HFFc6 (cell line): ENCODE results near the gene ARHGEF38. TPM values are rescaled to one million over a fixed set of nuclear protein-coding genes. Genes with fewer than 3 reads are reported as not detected.

Experiments
- DNase-seq: peaks from one replicate; pipeline ENCODE4 v3.0.0-alpha.2; 2018
- H3K27ac Mint-ChIP-seq: 2 replicates; pipeline ENCODE4 v1.8.0; 2020; ENCODE audit warnings: mild to moderate bottlenecking, mixed read lengths
- H3K27me3 Mint-ChIP-seq: 2 replicates; pipeline ENCODE4 v1.8.0; 2021; ENCODE audit warnings: mild to moderate bottlenecking, moderate library complexity, mixed read lengths; ENCODE audit not compliant: insufficient read depth
- H3K36me3 Mint-ChIP-seq: 2 replicates; pipeline ENCODE4 v1.8.0; 2021; ENCODE audit warnings: low read depth, mixed read lengths
- H3K4me1 Mint-ChIP-seq: 2 replicates; pipeline ENCODE4 v1.8.0; 2020; ENCODE audit warnings: low read depth, mixed read lengths
- H3K4me3 Mint-ChIP-seq: 2 replicates; pipeline ENCODE4 v1.8.0; 2020; ENCODE audit warnings: mild to moderate bottlenecking, moderate library complexity, mixed read lengths
- H3K9me3 Mint-ChIP-seq: 2 replicates; pipeline ENCODE4 v1.8.0; 2020; ENCODE audit warnings: mild to moderate bottlenecking, mixed read lengths
- total RNA-seq, 6 experiments: library from RNA; stranded (reverse); fragmentation: NEBNext Ultra II Directional; extraction: Animal tissue kit (Norgen Biotek cat#: 25700); gene quantifications; 2 replicates in 1 of 6; 3 replicates in 5 of 6; pipeline ENCODE4 v1.2.3, GENCODE V29; 2021
- TF ChIP-seq, protein P1 (sequence below): fragments of 200-600 bp; sonication (generic); IDR thresholded peaks from 2 replicates; pipeline ENCODE4 v1.5.0; 2021; ENCODE audit warnings: antibody characterized with exemption, mild to moderate bottlenecking

ARHGEF38 gene
- total RNA-seq, 6 experiments from 2014 or later: not detected

GRCh38 chr4:105598787-105599186 lies 46.4 kb downstream of the ARHGEF38 start:
- TF ChIP-seq, protein P1, sequence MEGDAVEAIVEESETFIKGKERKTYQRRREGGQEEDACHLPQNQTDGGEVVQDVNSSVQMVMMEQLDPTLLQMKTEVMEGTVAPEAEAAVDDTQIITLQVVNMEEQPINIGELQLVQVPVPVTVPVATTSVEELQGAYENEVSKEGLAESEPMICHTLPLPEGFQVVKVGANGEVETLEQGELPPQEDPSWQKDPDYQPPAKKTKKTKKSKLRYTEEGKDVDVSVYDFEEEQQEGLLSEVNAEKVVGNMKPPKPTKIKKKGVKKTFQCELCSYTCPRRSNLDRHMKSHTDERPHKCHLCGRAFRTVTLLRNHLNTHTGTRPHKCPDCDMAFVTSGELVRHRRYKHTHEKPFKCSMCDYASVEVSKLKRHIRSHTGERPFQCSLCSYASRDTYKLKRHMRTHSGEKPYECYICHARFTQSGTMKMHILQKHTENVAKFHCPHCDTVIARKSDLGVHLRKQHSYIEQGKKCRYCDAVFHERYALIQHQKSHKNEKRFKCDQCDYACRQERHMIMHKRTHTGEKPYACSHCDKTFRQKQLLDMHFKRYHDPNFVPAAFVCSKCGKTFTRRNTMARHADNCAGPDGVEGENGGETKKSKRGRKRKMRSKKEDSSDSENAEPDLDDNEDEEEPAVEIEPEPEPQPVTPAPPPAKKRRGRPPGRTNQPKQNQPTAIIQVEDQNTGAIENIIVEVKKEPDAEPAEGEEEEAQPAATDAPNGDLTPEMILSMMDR: no peak
- Mint-ChIP-seq H3K27ac (no peak overlapping the region), H3K4me3 (no peak overlapping the region), H3K36me3 (no peaks in the 10 kb centered on the region), H3K9me3 (no peaks in the 10 kb centered on the region), H3K27me3 (peaks cover 5% of the 10 kb centered on the region), H3K4me1 (no peaks in the 10 kb centered on the region)
- DNase-seq: no peak

GRCh38 chr4:105599482-105599881 lies 47.1 kb downstream of the ARHGEF38 start:
- no peak for DNase-seq
- Mint-ChIP-seq H3K4me1 (no peaks in the 10 kb centered on the region), H3K4me3 (no peak overlapping the region), H3K27me3 (peaks cover 5% of the 10 kb centered on the region), H3K27ac (no peak overlapping the region), H3K9me3 (no peaks in the 10 kb centered on the region), H3K36me3 (no peaks in the 10 kb centered on the region)
- TF ChIP-seq, protein P1: no peak

GRCh38 chr4:105599932-105600655 lies 47.7 kb downstream of the ARHGEF38 start:
- peaks cover 5% of the 10 kb centered on the region for H3K27me3 Mint-ChIP-seq
- DNase-seq: no peak
- H3K27ac Mint-ChIP-seq: no peak overlapping the region
- H3K4me3 Mint-ChIP-seq: no peak overlapping the region
- TF ChIP-seq, protein P1: no peak
- no peaks in the 10 kb centered on the region for H3K9me3 Mint-ChIP-seq
- H3K36me3 Mint-ChIP-seq: no peaks in the 10 kb centered on the region
- no peaks in the 10 kb centered on the region for H3K4me1 Mint-ChIP-seq

DNA sequence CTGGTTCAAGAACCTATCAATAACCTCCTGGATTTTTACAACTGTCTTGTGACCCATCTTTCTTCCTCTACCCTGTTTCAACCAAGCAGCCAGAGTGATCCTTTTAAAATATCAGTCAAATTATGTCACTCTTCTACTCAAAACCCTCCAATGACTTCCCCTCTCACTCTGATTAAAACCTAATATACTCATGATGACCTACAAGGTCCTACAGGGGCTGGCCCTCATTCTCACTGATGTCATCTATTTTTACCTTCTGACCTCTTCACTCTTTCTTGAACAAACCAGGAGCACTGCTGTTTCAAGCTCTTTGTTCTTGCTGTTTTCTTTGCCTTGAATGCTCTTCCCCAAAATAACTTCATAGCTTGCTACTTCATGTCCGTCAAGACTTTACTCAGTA lies 48.5 kb downstream of the ARHGEF38 start:
- no peaks in the 10 kb centered on the region for H3K36me3 Mint-ChIP-seq
- H3K4me1 Mint-ChIP-seq: no peaks in the 10 kb centered on the region; the same call in 1 of the 2 replicates

DNA sequence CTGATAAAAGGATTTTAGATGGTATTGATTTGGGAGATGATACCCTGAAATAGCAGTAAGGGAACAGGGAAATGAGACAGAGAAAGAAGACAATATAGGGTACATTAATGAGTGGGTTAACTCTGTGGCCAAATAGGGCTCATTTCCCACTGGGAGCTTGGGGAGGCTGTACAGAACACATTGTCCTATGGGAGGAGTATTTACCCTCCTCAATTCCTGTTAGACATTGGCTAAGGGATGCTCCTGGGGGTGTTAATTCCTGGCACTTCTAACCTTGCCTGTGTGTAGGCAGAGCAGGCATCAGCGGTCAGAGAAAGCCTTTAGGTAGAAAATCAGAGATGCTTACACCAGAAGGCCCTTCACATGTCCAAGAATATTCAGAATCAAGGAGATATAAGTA lies 49.0 kb downstream of the ARHGEF38 start:
- H3K9me3 Mint-ChIP-seq: no peaks in the 10 kb centered on the region; the same call in 1 of the 2 replicates

More for the DNA sequence above, 48.5 kb downstream of the ARHGEF38 start:
- Mint-ChIP-seq H3K27me3 (peaks cover 5% of the 10 kb centered on the region), H3K9me3 (no peaks in the 10 kb centered on the region; the same call in 1 of the 2 replicates), H3K27ac (no peak overlapping the region), H3K4me3 (no peak overlapping the region)
- TF ChIP-seq, protein P1: no peak
- no peak for DNase-seq

More for the DNA sequence above, 49.0 kb downstream of the ARHGEF38 start:
- no peaks in the 10 kb centered on the region; the same call in 1 of the 2 replicates for H3K4me1 Mint-ChIP-seq
- no peak for DNase-seq
- no peak overlapping the region for H3K4me3 Mint-ChIP-seq
- TF ChIP-seq, protein P1: no peak
- no peaks in the 10 kb centered on the region for H3K36me3 Mint-ChIP-seq
- H3K27me3 Mint-ChIP-seq: peaks cover 5% of the 10 kb centered on the region
- H3K27ac Mint-ChIP-seq: no peak overlapping the region
